Lower leg skin (tissue), 3 donors: ENCODE data around the gene VIT.

Experiments used
- CTCF ChIP-seq, 3 donors: fragments of 450-650 bp; IDR thresholded peaks; one replicate each; pipeline ENCODE4 v1.5.1; 2016; ENCODE audit warnings: antibody characterized with exemption in 3 of 3, mild to moderate bottlenecking in 3 of 3, moderate library complexity in 2 of 3
- POLR2A ChIP-seq, 2 donors: fragments of 450-650 bp; IDR thresholded peaks; one replicate each; pipeline ENCODE4 v1.6.1; 2016 to 2017; ENCODE audit warnings: antibody characterized with exemption in 2 of 2, mild to moderate bottlenecking in 1 of 2, moderate library complexity in 1 of 2

- TF ChIP-seq CTCF (IDR thresholded peaks at IDR 0.05) (no peak), POLR2A (IDR thresholded peaks at IDR 0.05) (no peak)
Observed at GRCh38 chr2:36834203-36834602, 137.7 kb downstream of the VIT start.
